ENCODE measurements around the gene EPB41. TPM values are rescaled to one million over a fixed set of nuclear protein-coding genes. Genes with fewer than 3 reads are reported as not detected.

EPB41 gene
- polyA plus RNA-seq, 1 of the 3 experiments (the other 2 are of a cell fraction), result 7.4 TPM

GRCh38 chr1:29100487-29100886 lies 186.1 kb downstream of the EPB41 start:
- no peak for DNase-seq
- H3K9me2 ChIP-seq, result no peaks in the 10 kb centered on the region
- H3K36me3 ChIP-seq (replicated peaks in 1 of 2; ENCODE audit: control insufficient read depth in 1 of 2, insufficient read depth in 2 of 2, low read length in 1 of 2), result no peaks in the 10 kb centered on the region
- ChIA-PET POLR2A (no interaction called here), CTCF (interaction anchor here (0.8 to 1.1 kb wide), 2 partner anchors 10 to 11 kb away, joined by 3 read pairs; no protein-coding TSS in a partner anchor)
- H2AFZ ChIP-seq (ENCODE audit: low read depth), result no peak overlapping the region
- H3K27me3 ChIP-seq (ENCODE audit: insufficient read depth), result no peaks in the 10 kb centered on the region
- H3F3A ChIP-seq (replicated peaks; ENCODE audit: insufficient read depth), result no peaks in the 10 kb centered on the region
- WGBS (ENCODE audit: low lambda C conversion rate), result 96% methylated on average over 1 of the region's 1 CpG
- H3K27ac ChIP-seq (ENCODE audit: low read depth in 2 of 2, low read length in 1 of 2), result no peak overlapping the region
- no peak overlapping the region for H3K4me3 ChIP-seq (ENCODE audit: low read depth in 2 of 2, low read length in 1 of 2)
- H3K9ac ChIP-seq, result no peak overlapping the region
- no peak overlapping the region for H3K4me2 ChIP-seq
- H3K4me1 ChIP-seq (ENCODE audit: control insufficient read depth in 1 of 2, insufficient read depth in 2 of 2, low read depth in 1 of 2, low read length in 1 of 2), result peaks cover 0 to 2% of the 10 kb centered on the region in 2 experiments; a peak in 1 of 4 replicates
- H4K20me1 ChIP-seq (ENCODE audit: insufficient read depth), result no peaks in the 10 kb centered on the region
- TF ChIP-seq REST (IDR thresholded peaks at IDR 0.05; ENCODE audit: low read depth, low read length) (no peak), CHD2 (IDR thresholded peaks at IDR 0.05; ENCODE audit: low read length, partially characterized antibody) (no peak), ZBTB33 (IDR thresholded peaks at IDR 0.05; ENCODE audit: borderline replicate concordance, low read depth) (no peak), RCOR1 (IDR thresholded peaks at IDR 0.05; ENCODE audit: low read length) (no peak), GATA2 (CRISPR knock-in tag; IDR thresholded peaks at IDR 0.05) (no peak), USF1 (IDR thresholded peaks at IDR 0.05; ENCODE audit: borderline replicate concordance, low read depth) (no peak), MEF2A (IDR thresholded peaks at IDR 0.05; ENCODE audit: borderline replicate concordance, low read depth) (no peak), IRF3 (IDR thresholded peaks at IDR 0.05; ENCODE audit: low read depth, low read length) (no peak), CTCF (IDR thresholded peaks at IDR 0.05) (no peak), NRF1 (IDR thresholded peaks at IDR 0.05; ENCODE audit: low read depth, low read length) (no peak), YY1 (IDR thresholded peaks at IDR 0.05; ENCODE audit: low read depth) (no peak), GABPA (IDR thresholded peaks at IDR 0.05; ENCODE audit: low read depth) (no peak), SIN3A (IDR thresholded peaks at IDR 0.05; ENCODE audit: borderline replicate concordance, low read depth, low read length) (no peak), NFIC (IDR thresholded peaks at IDR 0.05; ENCODE audit: borderline replicate concordance) (no peak), PBX3 (IDR thresholded peaks at IDR 0.05) (no peak), EP300 (IDR thresholded peaks at IDR 0.05; ENCODE audit: borderline replicate concordance in 1 of 2, low read depth in 1 of 2, low read length in 1 of 2) (no peak)
- H3K9me3 ChIP-seq, result no peaks in the 10 kb centered on the region
- no peaks in the 10 kb centered on the region for H3K79me2 ChIP-seq (ENCODE audit: insufficient read depth)

Measured in SK-N-SH (cell line).